GM10248 (cell line): Measurements from ENCODE around the gene LSM4.

Experiments
- CTCF ChIA-PET: fragments of 300-600 bp; sonication (Branson Sonifier 250); formaldehyde crosslinking; extraction: SDS; loops from one replicate; lab custom pipeline; 2021; ENCODE audit warnings: antibody characterized with exemption; lab: Yijun Ruan, JAX
- POLR2A ChIA-PET: fragments of 350-650 bp; sonication (Branson Sonifier 250); formaldehyde crosslinking; extraction: SDS; loops from one replicate; lab custom pipeline; 2020; ENCODE audit warnings: antibody characterized with exemption; lab: Yijun Ruan, JAX
- DNase-seq: peaks from one replicate; pipeline ENCODE4 v3.0.0; 2012; ENCODE audit errors: extremely low spot score
- CTCF ChIP-seq: IDR thresholded peaks from 2 replicates; pipeline ENCODE4 v1.5.1; 2012; ENCODE audit warnings: mild to moderate bottlenecking, low read depth; ENCODE audit errors: extremely low read depth, missing control alignments, control extremely low read depth

LSM4 gene

GRCh38 chr19:18289471-18290301 is 33.2 kb downstream of the LSM4 start:
- DNase-seq: no peak
- CTCF ChIA-PET: interaction anchor here (0.8 to 6.3 kb wide), 2 partner anchors 9 to 14 kb away, joined by 3 to 43 read pairs; partner anchors contain the start of gene JUND
- no peak for TF ChIP-seq CTCF
- POLR2A ChIA-PET: interaction anchor here (0.6 to 1.1 kb wide), 4 partner anchors 9 to 542 kb away, joined by 3 to 15 read pairs (median 5); partner anchors contain the start of genes JUND and UPF1

- no peak for TF ChIP-seq CTCF
- no peak for DNase-seq
- CTCF ChIA-PET: interaction anchor here (0.8 to 6.3 kb wide), 2 partner anchors 8 to 15 kb away, joined by 3 to 43 read pairs; partner anchors contain the start of gene JUND
- POLR2A ChIA-PET: no interaction called here
Measured at GRCh38 chr19:18287836-18288772, 34.8 kb downstream of the LSM4 start.

GRCh38 chr19:18286973-18287635 is 35.8 kb downstream of the LSM4 start:
- ChIA-PET POLR2A (no interaction called here), CTCF (interaction anchor here (1.3 kb wide), 1 partner anchor 42 kb away, joined by 3 read pairs; no protein-coding TSS in a partner anchor)
- TF ChIP-seq CTCF: no peak

GRCh38 chr19:18284712-18285360 is 38.0 kb downstream of the LSM4 start:
- TF ChIP-seq CTCF: no peak
- POLR2A ChIA-PET: no interaction called here
- CTCF ChIA-PET: interaction anchor here (1.0 to 1.9 kb wide), 2 partner anchors 18 to 44 kb away, joined by 5 to 7 read pairs; no protein-coding TSS in a partner anchor
- no peak for DNase-seq

More at GRCh38 chr19:18286973-18287635, 35.8 kb downstream of the LSM4 start:
- DNase-seq: no peak

GRCh38 chr19:18283338-18283737 is 39.5 kb downstream of the LSM4 start:
- DNase-seq: no peak
- ChIA-PET CTCF (interaction anchor here (5.7 kb wide), 1 partner anchor 8 kb away, joined by 43 read pairs; no protein-coding TSS in a partner anchor), POLR2A (no interaction called here)
- no peak for TF ChIP-seq CTCF
